PC-9 (cell line): Measurements from ENCODE around the gene LNX2.

Experiments
- EZH2 ChIP-seq: fragments of 200-600 bp; sonication (generic); IDR thresholded peaks from 2 replicates; pipeline ENCODE4 v1.8.0; 2017; ENCODE audit warnings: antibody characterized with exemption, low read depth
- TF ChIP-seq, protein P1 (sequence below): fragments of 200-600 bp; sonication (generic); conservative IDR thresholded peaks from 2 replicates; pipeline ENCODE4 v1.6.1; 2017; ENCODE audit warnings: mixed run types, antibody characterized with exemption, mild to moderate bottlenecking, moderate library complexity

DNA sequence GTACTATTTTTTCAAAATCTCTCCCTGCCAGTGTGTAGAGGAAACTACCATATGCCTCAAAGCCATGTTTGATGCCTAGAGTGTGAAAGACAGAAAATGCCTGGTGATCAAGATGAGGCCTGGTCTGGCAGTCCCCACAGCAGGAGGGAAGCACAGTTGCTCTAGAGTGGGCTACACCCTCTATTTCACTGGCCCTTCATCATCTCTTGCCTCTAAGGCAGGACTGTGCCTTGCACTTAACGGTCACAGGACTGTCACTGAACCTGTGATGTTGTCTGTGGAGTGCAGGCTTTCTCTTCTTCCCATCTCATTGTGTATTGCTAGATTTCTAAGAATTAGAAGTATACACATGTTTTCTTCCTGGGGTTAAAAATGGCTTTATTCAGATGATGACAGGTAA is 17.7 kb upstream of the LNX2 start:
- TF ChIP-seq, protein P1, sequence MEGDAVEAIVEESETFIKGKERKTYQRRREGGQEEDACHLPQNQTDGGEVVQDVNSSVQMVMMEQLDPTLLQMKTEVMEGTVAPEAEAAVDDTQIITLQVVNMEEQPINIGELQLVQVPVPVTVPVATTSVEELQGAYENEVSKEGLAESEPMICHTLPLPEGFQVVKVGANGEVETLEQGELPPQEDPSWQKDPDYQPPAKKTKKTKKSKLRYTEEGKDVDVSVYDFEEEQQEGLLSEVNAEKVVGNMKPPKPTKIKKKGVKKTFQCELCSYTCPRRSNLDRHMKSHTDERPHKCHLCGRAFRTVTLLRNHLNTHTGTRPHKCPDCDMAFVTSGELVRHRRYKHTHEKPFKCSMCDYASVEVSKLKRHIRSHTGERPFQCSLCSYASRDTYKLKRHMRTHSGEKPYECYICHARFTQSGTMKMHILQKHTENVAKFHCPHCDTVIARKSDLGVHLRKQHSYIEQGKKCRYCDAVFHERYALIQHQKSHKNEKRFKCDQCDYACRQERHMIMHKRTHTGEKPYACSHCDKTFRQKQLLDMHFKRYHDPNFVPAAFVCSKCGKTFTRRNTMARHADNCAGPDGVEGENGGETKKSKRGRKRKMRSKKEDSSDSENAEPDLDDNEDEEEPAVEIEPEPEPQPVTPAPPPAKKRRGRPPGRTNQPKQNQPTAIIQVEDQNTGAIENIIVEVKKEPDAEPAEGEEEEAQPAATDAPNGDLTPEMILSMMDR: no peak
- TF ChIP-seq EZH2: no peak
